NCI-H510A (cell line): ENCODE results near the gene PGF.

Experiments used
- DNase-seq: peaks from one replicate; lab custom pipeline; 2025; lab: John Stamatoyannopoulos, UW

Gene PGF

DNA sequence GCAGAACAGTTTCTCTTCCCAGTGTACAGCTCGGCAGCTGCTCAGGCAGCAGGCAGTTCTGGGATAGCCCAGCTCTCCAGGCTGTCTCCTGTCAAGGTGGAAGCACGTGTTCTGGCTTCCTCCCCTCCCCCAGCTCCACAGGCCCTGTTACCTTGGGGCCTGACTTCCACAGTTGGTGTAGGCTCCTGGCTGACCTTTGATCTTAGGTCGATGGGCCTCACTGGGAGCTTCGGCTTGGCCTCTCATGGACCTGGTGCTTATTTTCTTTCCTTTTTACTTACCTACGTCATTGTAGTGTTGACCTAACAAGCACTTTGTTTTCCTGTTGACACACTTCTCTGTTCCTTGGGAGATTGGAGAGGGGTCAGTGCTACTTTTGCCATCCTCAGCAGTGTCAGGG, 56.7 kb downstream of the PGF start:
- DNase-seq, result no peak

DNA sequence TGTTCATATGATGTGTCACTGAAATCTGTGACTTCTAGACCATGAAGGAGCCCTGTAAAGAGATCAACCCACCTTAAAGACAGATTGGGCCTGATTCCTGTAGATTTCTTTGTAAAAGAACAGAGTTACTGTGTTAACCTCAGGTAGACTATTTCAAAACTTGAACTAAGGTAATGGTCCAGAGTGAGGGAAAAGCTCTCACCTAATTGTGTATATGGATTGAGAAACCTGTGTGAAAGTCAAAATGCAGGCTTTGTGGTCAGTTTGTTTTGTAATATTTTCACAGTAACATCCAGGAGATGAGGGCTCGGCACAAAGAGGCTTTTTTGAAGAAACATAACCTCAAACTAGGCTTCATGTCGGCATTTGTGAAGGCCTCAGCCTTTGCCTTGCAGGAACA, 57.3 kb downstream of the PGF start:
- DNase-seq, result no peak

DNA sequence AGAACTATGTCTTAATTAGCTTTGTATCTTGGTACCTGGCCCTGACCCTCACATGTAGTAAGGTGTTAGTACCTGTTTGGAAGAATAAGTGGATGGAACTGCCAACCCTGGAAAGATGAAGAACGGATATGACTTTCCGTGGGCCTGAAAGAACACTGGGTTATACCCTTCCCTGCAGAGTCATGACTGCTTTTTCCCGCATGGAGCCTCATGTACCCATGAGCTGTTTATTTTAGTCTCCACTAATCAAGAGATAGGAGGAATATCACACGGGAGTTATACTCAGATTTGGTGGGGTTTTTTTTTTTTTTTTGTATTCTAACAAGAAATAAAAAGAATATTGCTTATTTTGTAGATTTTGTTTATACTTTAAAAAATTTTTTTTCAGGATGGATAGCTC, 57.8 kb downstream of the PGF start:
- no peak for DNase-seq

DNA sequence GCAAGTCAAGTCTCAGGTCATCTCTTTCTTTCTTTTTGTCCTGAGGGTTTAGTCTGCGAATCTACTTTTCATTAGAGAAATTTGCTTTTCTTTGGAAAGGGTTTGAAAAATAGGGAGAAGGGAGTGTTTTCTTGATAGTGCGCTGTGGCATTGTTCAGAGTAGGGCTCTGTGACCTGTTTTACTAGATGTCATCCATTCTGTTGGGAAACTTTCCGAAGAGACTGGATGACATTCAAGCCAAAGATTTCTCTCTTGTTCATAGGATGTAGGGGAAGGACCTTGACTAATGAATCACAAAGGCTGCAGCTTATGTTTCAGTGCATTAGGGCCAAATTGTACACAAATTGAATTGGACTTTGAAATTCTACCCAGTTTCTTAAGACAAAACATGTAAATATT, 59.0 kb downstream of the PGF start:
- DNase-seq, result no peak

DNA sequence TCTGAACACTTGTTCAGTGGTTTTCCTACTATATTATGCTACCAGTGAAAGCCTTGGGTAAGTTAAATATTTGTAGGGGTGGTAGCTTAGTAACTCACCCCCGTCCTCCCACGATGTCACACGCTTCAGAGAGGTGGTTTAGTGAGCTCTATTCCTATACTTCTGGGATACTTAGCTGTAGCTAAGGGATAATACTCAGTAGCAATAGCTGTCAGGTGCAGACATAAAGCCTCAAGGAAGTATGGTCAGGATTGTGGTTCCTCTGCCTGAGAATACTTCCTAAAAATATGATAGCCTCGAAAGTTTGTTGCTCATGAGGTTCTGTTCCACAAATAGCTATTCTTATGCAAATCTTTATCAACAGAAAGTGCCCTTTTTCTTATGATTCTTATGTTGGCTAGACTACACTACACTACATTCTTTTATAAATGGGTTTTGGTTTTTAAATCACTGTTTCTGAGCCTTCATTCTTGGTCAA, 61.7 kb downstream of the PGF start:
- no peak for DNase-seq

DNA sequence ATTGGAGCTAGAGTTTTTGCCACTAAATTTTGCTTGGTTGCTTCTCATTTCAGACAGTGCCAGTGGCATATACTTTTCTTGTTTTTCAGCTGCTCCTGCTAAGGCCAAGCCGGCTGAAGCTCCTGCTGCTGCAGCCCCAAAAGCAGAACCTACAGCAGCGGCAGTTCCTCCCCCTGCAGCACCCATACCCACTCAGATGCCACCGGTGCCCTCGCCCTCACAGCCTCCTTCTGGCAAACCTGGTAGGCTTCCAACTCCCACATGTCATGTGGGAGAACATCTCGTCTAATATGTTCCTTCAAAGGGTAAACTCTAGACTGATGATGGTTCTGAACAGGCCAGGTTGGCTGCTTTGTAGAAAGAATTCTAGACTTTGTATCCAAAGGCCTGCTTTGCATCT, 62.7 kb downstream of the PGF start:
- no peak for DNase-seq

DNA sequence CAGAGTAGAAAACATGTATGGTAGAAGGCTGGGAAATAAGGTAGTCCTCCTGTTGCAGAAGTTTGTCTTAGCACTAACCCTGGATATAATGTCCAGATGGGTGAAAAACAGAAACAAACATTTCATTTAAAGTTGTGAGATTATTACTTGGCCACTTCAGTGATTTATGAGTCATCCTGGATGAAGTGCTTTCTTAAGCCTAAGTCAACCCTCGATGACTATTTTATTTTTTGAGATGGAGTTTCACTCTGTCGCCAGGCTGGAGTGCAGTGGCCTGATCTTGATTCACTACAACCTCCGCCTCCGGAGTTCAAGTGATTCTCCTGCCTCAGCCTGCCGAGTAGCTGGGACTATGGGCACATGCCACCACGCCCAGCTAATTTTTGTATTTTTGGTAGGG, 63.5 kb downstream of the PGF start:
- no peak for DNase-seq
